K562 (cell line): ENCODE measurements around the gene LTBP4. TPM values are rescaled to one million over a fixed set of nuclear protein-coding genes. Genes with fewer than 3 reads are reported as not detected.

Experiments
- ATAC-seq: fragments of 200-7000 bp; cut with Tn5 transposase; 3 replicates; pipeline ENCODE4 v1.9.1; 2020; ENCODE audit warnings: moderate library complexity
- BruUV-seq: library from RNA; stranded (reverse); fragments of 400-500 nt; replicated peaks from 2 replicates; lab custom pipeline; 2021; lab: Mats Ljungman, UMichigan
- CTCF ChIA-PET: fragments of 300-600 bp; formaldehyde crosslinking; extraction: SDS; loops from one replicate; lab custom pipeline; 2021; ENCODE audit warnings: low intra/inter-chr PET ratio; lab: Yijun Ruan, JAX
- POLR2A ChIA-PET: fragments of 300-600, 350-650 bp; sonication (Branson Sonifier 250); formaldehyde crosslinking; extraction: SDS; loops from one replicate; lab custom pipeline; 2021; ENCODE audit warnings: antibody characterized with exemption, inconsistent platforms; lab: Yijun Ruan, JAX
- DNase-seq, 4 experiments: peaks; one replicate each; pipeline versions ENCODE4 v3.0.0 to v3.0.0-alpha.2; 2011 to 2018; ENCODE audit warnings: low spot score in 3 of 4, mixed read lengths in 3 of 4; ENCODE audit errors: extremely low read depth in 1 of 4
- FAIRE-seq: peaks from 2 replicates; lab custom pipeline; 2011; peaks lifted over from hg19 to GRCh38; lab: Jason Lieb, UNC
- H2AFZ ChIP-seq: 2 replicates; pipeline ENCODE4 v1.6.0; 2011; ENCODE audit warnings: low read depth, low read length, control low read depth, inconsistent platforms
- H3K27ac ChIP-seq: fragments of 200-600 bp; 3 replicates; pipeline ENCODE4 v1.8.0; 2011; ENCODE audit warnings: low read depth, mild to moderate bottlenecking, control low read depth, inconsistent platforms, low read length, moderate library complexity, mixed read lengths; ENCODE audit errors: extremely low read depth
- H3K27me3 ChIP-seq, 2 experiments: fragments of 300-600 bp in 1 of 2; 2 replicates in 1 of 2; 3 replicates in 1 of 2; pipeline versions ENCODE4 v1.6.0 to v1.8.0; 2011; ENCODE audit warnings: inconsistent platforms in 2 of 2, low read length in 2 of 2, mild to moderate bottlenecking in 1 of 2, mixed read lengths in 1 of 2, moderate library complexity in 1 of 2; ENCODE audit not compliant: control insufficient read depth in 2 of 2, insufficient read depth in 2 of 2
- H3K36me3 ChIP-seq: fragments of 300-600 bp; 3 replicates; pipeline ENCODE4 v1.8.0; 2011; ENCODE audit warnings: mild to moderate bottlenecking, low read length, inconsistent platforms; ENCODE audit not compliant: control insufficient read depth, insufficient read depth
- H3K4me1 ChIP-seq, 2 experiments: fragments of 200-600 bp in 1 of 2; replicated peaks in 1 of 2; 2 replicates in 1 of 2; 3 replicates in 1 of 2; pipeline versions ENCODE4 v1.5.1 to v1.8.0; 2011; ENCODE audit warnings: inconsistent platforms in 2 of 2, low read length in 2 of 2, mild to moderate bottlenecking in 1 of 2, mixed read lengths in 1 of 2, moderate library complexity in 1 of 2; ENCODE audit not compliant: control insufficient read depth in 2 of 2, insufficient read depth in 2 of 2
- H3K4me2 ChIP-seq: 2 replicates; pipeline ENCODE4 v1.6.1; 2011; ENCODE audit warnings: low read length, control low read depth, inconsistent platforms, mixed read lengths; ENCODE audit not compliant: insufficient read depth
- H3K4me3 ChIP-seq: fragments of 200-600 bp; sonication (generic), shearing (Covaris generic); 2 replicates; pipeline ENCODE4 v1.5.1; 2016; ENCODE audit warnings: control low read depth, inconsistent platforms
- H3K79me2 ChIP-seq: fragments of 200-600 bp; 3 replicates; pipeline ENCODE4 v1.8.0; 2011; ENCODE audit warnings: low read length, inconsistent platforms; ENCODE audit not compliant: control insufficient read depth, insufficient read depth
- H3K9ac ChIP-seq, 2 experiments: 2 replicates each; pipeline versions ENCODE4 v1.6.0 to v1.6.1; 2011; ENCODE audit warnings: low read depth in 2 of 2, low read length in 2 of 2, control low read depth in 1 of 2, inconsistent platforms in 1 of 2, mild to moderate bottlenecking in 1 of 2, mixed read lengths in 1 of 2; ENCODE audit not compliant: insufficient read depth in 1 of 2
- H3K9me1 ChIP-seq: one replicate; pipeline ENCODE4 v1.6.0; 2011; ENCODE audit warnings: inconsistent platforms, mild to moderate bottlenecking, low read length, moderate library complexity; ENCODE audit not compliant: control insufficient read depth, insufficient read depth
- H3K9me3 ChIP-seq: replicated peaks from 2 replicates; pipeline ENCODE4 v1.5.1; 2011; ENCODE audit warnings: low read depth, low read length, inconsistent platforms; ENCODE audit not compliant: control insufficient read depth, insufficient read depth
- H4K20me1 ChIP-seq: replicated peaks from 2 replicates; pipeline ENCODE4 v1.6.1; 2011; ENCODE audit warnings: low read length, inconsistent platforms, mixed read lengths; ENCODE audit not compliant: control insufficient read depth, insufficient read depth
- KAT8 ChIP-seq: fragments of 450-650 bp; IDR thresholded peaks from 2 replicates; pipeline ENCODE4 v1.6.1; 2016; ENCODE audit warnings: low read depth, mild to moderate bottlenecking
- ZBTB7A ChIP-seq: IDR thresholded peaks from 2 replicates; pipeline ENCODE4 v1.6.1; 2011; ENCODE audit warnings: low read depth, mild to moderate bottlenecking, low read length, moderate library complexity, borderline replicate concordance; ENCODE audit not compliant: control insufficient read depth
- ZNF263 ChIP-seq: sonication (generic); formaldehyde crosslinking; IDR thresholded peaks from 2 replicates; pipeline ENCODE4 v1.8.0; 2022; ENCODE audit warnings: mild to moderate bottlenecking, missing genetic modification reagents, borderline replicate concordance
- WGBS: fragments of 100-300 bp; shearing (Covaris generic); methylation state at CpG from one replicate; pipeline ENCODE4 v1.1.6; 2016; ENCODE audit warnings: low coverage, mixed read lengths; ENCODE audit not compliant: insufficient coverage; ENCODE audit errors: missing lambda C conversion rate; 5-methylcytosine and 5-hydroxymethylcytosine counted together
- in situ Hi-C: fragments of 300-500 bp; cut with MboI; formaldehyde crosslinking; loops from 4 replicates; pipeline ENCODE4 v1.15.0; 2018; ENCODE audit warnings: inconsistent platforms, mixed read lengths
- intact Hi-C: fragments of 100-400 bp; cut with micrococcal nuclease; formaldehyde crosslinking; loops from 2 replicates; pipeline ENCODE4 v1.14.2; 2022
- polyA plus RNA-seq, 8 experiments: library from polyadenylated mRNA; depleted of rRNA in 4 of 8; stranded (reverse) in 5 of 8; unstranded in 3 of 8; fragments of >200 nt; fragmentation: Nextera tagmentation in 2 of 8; fragmentation: Illumina TruSeq in 1 of 8; extraction: Ambion mirVana in 2 of 8; extraction: Trizol in 1 of 8; gene quantifications; 2 replicates each; pipeline versions ENCODE4 v1.2.1 to v1.2.3, GENCODE V29; 2011 to 2014; ENCODE audit warnings: inconsistent platforms in 1 of 8, missing spikeins in 1 of 8
- total RNA-seq, 7 experiments: library from RNA; depleted of rRNA in 6 of 7; stranded (reverse); fragments of >200 nt in 6 of 7; fragmentation: Illumina TruSeq in 2 of 7; extraction: Trizol in 2 of 7; gene quantifications; 2 replicates each; pipeline versions ENCODE4 v1.2.1 to v1.2.3, GENCODE V29; 2011 to 2021; ENCODE audit warnings: low replicate concordance in 1 of 7
- TF ChIP-seq, protein P1 (sequence below): sonication (generic); formaldehyde crosslinking; IDR thresholded peaks from 2 replicates; pipeline ENCODE4 v1.8.1; 2023; ENCODE audit warnings: mild to moderate bottlenecking, missing genetic modification reagents

LTBP4 gene
- total and polyA plus RNA-seq, 9 of the 15 experiments (the other 6 are each of a cell fraction or from before 2014, with no cell fraction given) = 0.35 to 160 (median 31.6) TPM

DNA sequence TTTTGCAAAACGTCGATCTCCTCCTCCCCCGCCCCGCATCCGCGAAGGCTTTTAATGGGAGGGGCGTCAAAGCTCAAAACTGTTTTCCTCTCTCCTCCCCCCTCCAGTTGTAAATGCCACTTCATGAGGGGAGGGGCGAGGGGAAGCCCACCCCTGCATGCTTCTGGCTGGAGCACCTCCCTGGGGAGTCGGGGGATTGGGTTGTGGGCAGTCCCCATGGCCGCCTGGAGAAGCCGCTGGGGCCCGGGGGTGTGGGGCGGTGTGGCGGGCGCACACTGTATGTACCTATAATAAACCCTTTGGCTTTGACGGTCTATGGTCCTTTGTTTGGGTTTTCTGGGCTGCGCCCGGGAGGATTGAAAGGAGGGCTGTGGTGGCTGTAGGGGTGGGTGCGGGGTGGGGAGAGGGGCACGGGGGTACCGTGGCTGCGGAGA, 25.0 kb upstream of the LTBP4 start:
- Histone ChIP-seq H3K27ac (peak overlapping the region; percentile 59; the same call in 2 of the 3 replicates), H2AFZ (peak overlapping the region; percentile 95), H3K9me1 (no peaks in the 10 kb centered on the region), H3K4me1 (peaks cover 17 to 40% of the 10 kb centered on the region in 2 experiments), H3K9ac (peak overlapping the region; percentile 60 to 91; a peak in 3 of 4 replicates), H4K20me1 (no peaks in the 10 kb centered on the region), H3K27me3 (no peaks in the 10 kb centered on the region), H3K4me2 (peak overlapping the region; percentile 51), H3K9me3 (no peaks in the 10 kb centered on the region), H3K4me3 (peak overlapping the region; percentile 80), H3K36me3 (peaks cover 11% of the 10 kb centered on the region; the same call in 1 of the 3 replicates), H3K79me2 (peaks cover 7% of the 10 kb centered on the region; the same call in 2 of the 3 replicates)
- CTCF ChIA-PET = no interaction called here
- WGBS = 42% methylated on average over 13 of the region's 22 CpGs
- TF ChIP-seq ZNF263 (CRISPR knock-in tag) (peak; percentile 44), ZBTB7A (peak; percentile 85), KAT8 (no peak)
- TF ChIP-seq, protein P1, sequence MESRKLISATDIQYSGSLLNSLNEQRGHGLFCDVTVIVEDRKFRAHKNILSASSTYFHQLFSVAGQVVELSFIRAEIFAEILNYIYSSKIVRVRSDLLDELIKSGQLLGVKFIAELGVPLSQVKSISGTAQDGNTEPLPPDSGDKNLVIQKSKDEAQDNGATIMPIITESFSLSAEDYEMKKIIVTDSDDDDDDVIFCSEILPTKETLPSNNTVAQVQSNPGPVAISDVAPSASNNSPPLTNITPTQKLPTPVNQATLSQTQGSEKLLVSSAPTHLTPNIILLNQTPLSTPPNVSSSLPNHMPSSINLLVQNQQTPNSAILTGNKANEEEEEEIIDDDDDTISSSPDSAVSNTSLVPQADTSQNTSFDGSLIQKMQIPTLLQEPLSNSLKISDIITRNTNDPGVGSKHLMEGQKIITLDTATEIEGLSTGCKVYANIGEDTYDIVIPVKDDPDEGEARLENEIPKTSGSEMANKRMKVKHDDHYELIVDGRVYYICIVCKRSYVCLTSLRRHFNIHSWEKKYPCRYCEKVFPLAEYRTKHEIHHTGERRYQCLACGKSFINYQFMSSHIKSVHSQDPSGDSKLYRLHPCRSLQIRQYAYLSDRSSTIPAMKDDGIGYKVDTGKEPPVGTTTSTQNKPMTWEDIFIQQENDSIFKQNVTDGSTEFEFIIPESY (CRISPR knock-in tag) = peak; percentile 94
- POLR2A ChIA-PET = interaction anchor here (0.5 kb wide), 1 partner anchor 67 kb away, joined by 3 read pairs; no protein-coding TSS in a partner anchor
- in situ Hi-C loops = no loop called here
- ATAC-seq (peak; percentile 7), DNase-seq (peak in 1 of 4 experiments; percentile 43), FAIRE-seq (no peak)
- intact Hi-C loops = no loop called here
- no TSS peak for BruUV-seq
